HG02763 (cell line): Measurements from ENCODE around the gene DNAJC24.

Source experiments
- ATAC-seq: cut with Tn5 transposase; IDR thresholded peaks from one replicate; pipeline ENCODE4 v1.9.1; 2021; ENCODE audit warnings: mild to moderate bottlenecking, moderate library complexity; ENCODE audit not compliant: unreplicated experiment

Gene DNAJC24

GRCh38 chr11:31414338-31414737, 44.7 kb downstream of the DNAJC24 start:
- no peak for ATAC-seq

- ATAC-seq = no peak
Observed at GRCh38 chr11:31415435-31415834, 45.8 kb downstream of the DNAJC24 start.

GRCh38 chr11:31417357-31417756, 47.7 kb downstream of the DNAJC24 start:
- no peak for ATAC-seq

- no peak for ATAC-seq
Observed at GRCh38 chr11:31417816-31418215, 48.2 kb downstream of the DNAJC24 start.

- no peak for ATAC-seq
Observed at GRCh38 chr11:31419138-31419537, 49.5 kb downstream of the DNAJC24 start.

GRCh38 chr11:31419669-31420068, 50.0 kb downstream of the DNAJC24 start:
- ATAC-seq = no peak

GRCh38 chr11:31421820-31422219, 52.2 kb downstream of the DNAJC24 start:
- ATAC-seq = no peak

GRCh38 chr11:31422703-31423102, 53.0 kb downstream of the DNAJC24 start:
- no peak for ATAC-seq

GRCh38 chr11:31424652-31425051, 55.0 kb downstream of the DNAJC24 start:
- no peak for ATAC-seq

- ATAC-seq = no peak
Observed at GRCh38 chr11:31433851-31434250, 64.2 kb downstream of the DNAJC24 start.

- ATAC-seq = no peak
Observed at GRCh38 chr11:31437742-31438435, 68.2 kb downstream of the DNAJC24 start.

- no peak for ATAC-seq
Observed at GRCh38 chr11:31441296-31441695, 71.6 kb downstream of the DNAJC24 start.

- ATAC-seq = no peak
Observed at GRCh38 chr11:31442086-31442485, 72.4 kb downstream of the DNAJC24 start.

- ATAC-seq = no peak
Observed at GRCh38 chr11:31443802-31444201, 74.1 kb downstream of the DNAJC24 start.

- no peak for ATAC-seq
Observed at GRCh38 chr11:31445621-31446020, 76.0 kb downstream of the DNAJC24 start.

GRCh38 chr11:31449040-31449439, 79.4 kb downstream of the DNAJC24 start:
- ATAC-seq = no peak

GRCh38 chr11:31450841-31451240, 81.2 kb downstream of the DNAJC24 start:
- no peak for ATAC-seq

GRCh38 chr11:31455177-31455576, 85.5 kb downstream of the DNAJC24 start:
- ATAC-seq = no peak

- ATAC-seq = no peak
Observed at GRCh38 chr11:31464436-31464835, 94.8 kb downstream of the DNAJC24 start.

GRCh38 chr11:31474083-31474482, 104.4 kb downstream of the DNAJC24 start:
- ATAC-seq = no peak

GRCh38 chr11:31477528-31478222, 108.0 kb downstream of the DNAJC24 start:
- ATAC-seq = no peak

GRCh38 chr11:31478223-31478590, 108.5 kb downstream of the DNAJC24 start:
- no peak for ATAC-seq

GRCh38 chr11:31479066-31479465, 109.4 kb downstream of the DNAJC24 start:
- no peak for ATAC-seq
